ENCODE measurements around the gene HOXD10. TPM values are rescaled to one million over a fixed set of nuclear protein-coding genes. Genes with fewer than 3 reads are reported as not detected.

Gene HOXD10
- total and polyA plus RNA-seq, 9 of the 15 experiments (the other 6 are each of a cell fraction or from before 2014, with no cell fraction given) = not detected

- TF ChIP-seq ZBTB33 (CRISPR knock-in tag; IDR thresholded peaks at IDR 0.05) (peak; percentile 85), TFE3 (CRISPR knock-in tag; IDR thresholded peaks at IDR 0.05) (no peak), RNF2 (IDR thresholded peaks at IDR 0.05) (no peak), RREB1 (CRISPR knock-in tag; IDR thresholded peaks at IDR 0.05) (no peak), E2F6 (IDR thresholded peaks at IDR 0.05; ENCODE audit: borderline replicate concordance in 1 of 2, extremely low read depth in 1 of 2, insufficient read depth in 1 of 2, insufficient read length in 1 of 2, low read depth in 1 of 2, low read length in 1 of 2, poor library complexity in 1 of 2, severe bottlenecking in 1 of 2) (peak; percentile 88 to 91), SMAD4 (CRISPR knock-in tag; conservative IDR thresholded peaks at IDR 0.05) (peak; percentile 56; the same call in 1 of the 2 replicates), PURB (CRISPR knock-in tag; IDR thresholded peaks at IDR 0.05; ENCODE audit: low read depth) (no peak), TCF7L2 (IDR thresholded peaks at IDR 0.05; ENCODE audit: low read depth, low read length) (no peak), HSF4 (CRISPR knock-in tag; IDR thresholded peaks at IDR 0.05; ENCODE audit: borderline replicate concordance) (no peak), SAP30 (IDR thresholded peaks at IDR 0.05; ENCODE audit: borderline replicate concordance, insufficient read depth, low read depth, low read length, poor library complexity, severe bottlenecking) (no peak), ZBTB9 (CRISPR knock-in tag; IDR thresholded peaks at IDR 0.05) (no peak), MTA3 (IDR thresholded peaks at IDR 0.05; ENCODE audit: borderline replicate concordance) (no peak), SMARCA5 (IDR thresholded peaks at IDR 0.05) (no peak), ZBTB8A (IDR thresholded peaks at IDR 0.05; ENCODE audit: partially characterized antibody) (no peak)
Observed at GRCh38 chr2:176080540-176081375, 35.8 kb upstream of the HOXD10 start (continued).
